Measurements from ENCODE around the gene ATIC.

Gene ATIC

DNA sequence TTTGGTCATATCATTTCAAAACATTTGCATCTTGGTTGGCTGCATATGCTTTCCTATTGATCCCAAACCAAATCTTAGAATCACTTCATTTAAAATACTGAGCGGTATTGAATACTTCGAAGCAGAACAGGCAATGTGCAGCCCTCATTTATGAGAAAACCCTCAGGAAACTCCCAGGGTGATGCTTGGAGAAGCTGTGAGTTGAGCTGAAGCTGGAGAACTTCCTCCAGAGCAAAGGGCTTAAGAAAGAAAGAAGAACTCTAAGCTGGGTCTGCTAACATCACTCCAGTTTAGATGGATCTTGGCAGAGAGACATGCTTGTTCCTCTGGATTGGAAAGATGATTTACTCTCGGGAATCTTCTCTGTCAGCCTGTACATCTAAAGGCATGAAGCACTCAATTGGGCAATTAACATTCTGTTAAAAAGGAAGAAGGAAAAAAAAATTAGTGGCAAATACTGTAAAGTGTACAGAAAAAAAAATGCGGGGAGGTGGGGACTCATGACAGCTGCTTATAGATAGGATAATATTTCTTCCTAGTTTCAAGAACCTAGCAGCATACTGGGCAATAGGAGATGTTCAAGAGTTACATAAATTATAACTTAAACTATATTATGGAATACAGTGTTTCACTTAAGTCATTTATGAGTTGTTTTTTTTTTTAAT, 49.5 kb downstream of the ATIC start:
- no peak for DNase-seq (ENCODE audit: low read depth)

- DNase-seq (ENCODE audit: low read depth) = no peak
Measured at GRCh38 chr2:215361876-215362561, 50.2 kb downstream of the ATIC start.

GRCh38 chr2:215362562-215362904, 50.7 kb downstream of the ATIC start:
- DNase-seq (ENCODE audit: low read depth) = no peak

DNA sequence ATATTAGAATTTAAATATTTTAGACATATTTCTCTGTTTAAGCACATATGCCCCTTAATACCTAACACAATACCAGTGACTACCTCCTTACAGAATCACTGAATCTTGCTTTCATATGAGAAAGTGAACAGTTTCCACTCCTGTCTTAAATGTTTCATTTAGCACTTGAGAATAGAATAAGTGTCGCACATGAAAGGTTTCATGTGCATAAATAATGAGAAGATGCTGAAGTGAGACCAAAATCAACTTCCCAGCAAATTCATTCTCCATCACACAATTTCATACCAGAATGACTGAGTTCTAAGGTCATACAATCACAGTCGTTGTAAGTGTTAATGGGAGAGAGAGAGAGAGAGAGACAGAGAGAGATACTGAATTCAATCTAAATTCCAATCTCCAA, 51.2 kb downstream of the ATIC start:
- no peak for DNase-seq (ENCODE audit: low read depth)

GRCh38 chr2:215363461-215364156, 51.8 kb downstream of the ATIC start:
- no peak for DNase-seq (ENCODE audit: low read depth)

DNA sequence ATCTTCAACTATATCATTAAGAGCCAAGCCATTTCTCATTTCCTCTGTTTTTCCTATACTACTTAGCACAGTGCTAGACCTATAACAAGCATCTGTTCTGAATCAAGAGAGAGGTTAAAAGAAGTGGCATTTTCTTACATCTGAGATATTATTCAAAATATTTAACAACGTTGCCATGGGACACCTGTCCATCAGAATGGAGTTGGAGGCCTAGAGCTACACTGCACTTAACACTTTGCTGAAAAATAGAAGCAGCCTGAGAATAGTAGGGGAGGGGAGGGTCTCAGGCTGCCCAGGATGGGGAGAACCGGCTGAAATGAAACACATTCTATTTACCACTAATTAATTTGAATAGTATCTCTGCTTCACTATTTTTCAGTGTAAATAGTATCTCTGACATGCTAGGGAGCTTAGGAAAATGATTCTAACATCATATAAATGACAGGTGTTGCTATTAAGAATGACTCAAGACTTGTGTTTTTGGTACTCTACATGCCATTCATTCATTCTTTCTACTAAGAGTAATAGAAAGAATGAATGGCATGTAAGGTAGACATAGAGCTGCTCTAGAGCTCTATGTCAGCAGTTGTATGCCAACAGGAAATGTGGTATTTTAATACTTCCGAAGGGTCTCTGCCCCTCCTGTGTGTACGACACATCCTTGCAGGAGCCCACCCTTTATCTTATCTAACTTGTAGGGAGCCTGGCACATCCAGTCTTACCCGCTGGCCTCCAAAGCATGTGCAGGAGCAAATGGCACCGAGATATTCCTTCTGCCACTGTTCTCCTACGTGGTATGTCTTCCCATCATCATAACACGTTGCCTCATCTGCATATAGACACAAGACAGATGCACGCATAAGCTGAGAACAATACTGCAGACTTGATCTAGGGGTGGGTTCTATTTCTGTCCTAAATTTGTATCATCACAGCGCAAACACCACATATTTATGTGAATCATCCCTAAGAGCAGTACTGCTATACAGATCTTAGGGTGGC, 52.6 kb downstream of the ATIC start:
- no peak for DNase-seq (ENCODE audit: low read depth)

GRCh38 chr2:215365184-215365658, 53.4 kb downstream of the ATIC start:
- no peak for DNase-seq (ENCODE audit: low read depth)

DNA sequence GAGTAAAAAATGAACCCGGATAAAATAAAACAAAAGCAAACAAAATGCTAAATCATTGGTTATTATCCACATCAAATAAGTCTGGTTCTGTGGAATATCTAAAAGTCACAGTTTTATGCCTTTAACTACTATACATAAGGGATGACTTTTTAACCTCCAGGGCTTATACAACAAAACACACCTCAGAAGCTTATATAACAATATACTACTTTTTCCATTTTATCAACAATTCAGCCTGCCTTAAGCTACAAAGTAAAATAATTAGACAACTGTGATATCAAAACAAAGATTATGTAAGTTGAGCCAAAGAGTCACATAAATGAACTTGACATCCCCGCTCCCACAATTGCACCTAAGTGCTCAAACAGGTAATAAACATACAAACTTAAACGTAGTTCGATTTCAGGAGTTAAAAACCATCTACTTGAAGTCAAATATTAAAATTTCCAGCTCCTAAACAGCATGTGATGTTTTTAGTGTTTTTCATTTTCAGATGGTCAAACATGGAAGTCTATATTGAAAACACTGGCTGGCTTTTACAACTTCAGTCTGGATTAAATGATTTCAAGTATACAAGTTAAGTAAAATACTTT, 54.7 kb downstream of the ATIC start:
- DNase-seq (ENCODE audit: low read depth) = no peak

DNA sequence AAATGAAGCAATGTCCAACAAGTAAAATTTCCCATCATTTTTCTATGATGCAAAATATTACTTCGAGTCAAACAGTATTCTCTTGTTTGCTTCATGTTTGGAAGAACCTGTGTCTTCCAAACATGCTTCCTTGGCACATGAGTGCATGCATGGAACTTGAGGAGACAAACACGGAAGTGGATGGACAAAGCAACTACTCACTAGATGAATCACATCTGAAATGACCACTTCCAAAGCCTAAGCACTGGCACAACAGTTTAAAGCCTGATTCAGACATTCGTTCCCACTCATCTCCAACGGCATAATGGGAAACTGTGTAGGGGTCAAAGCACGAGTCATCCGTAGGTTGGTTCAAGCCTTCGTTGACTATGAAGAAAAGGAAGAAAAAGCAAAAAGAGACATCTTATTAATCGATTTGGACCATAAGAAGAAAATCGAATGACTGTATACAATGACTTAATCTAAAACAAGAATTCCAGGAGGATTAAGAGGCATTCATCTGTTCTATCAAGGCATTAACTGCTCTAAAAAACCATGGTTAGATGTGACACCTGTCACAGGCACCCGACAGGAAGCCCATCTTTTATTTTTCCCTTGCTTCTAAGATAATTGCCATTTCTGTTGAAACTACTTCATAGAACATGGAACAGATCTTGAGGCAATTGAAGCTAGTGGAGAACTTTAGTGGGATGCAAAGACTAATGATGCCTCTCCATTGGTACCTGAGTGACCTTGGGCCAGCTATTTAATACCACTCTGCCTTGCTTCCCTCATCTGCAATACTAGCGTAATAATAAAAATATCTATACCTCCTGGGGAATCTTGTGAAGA, 56.0 kb downstream of the ATIC start:
- no peak for DNase-seq (ENCODE audit: low read depth)

GRCh38 chr2:215368493-215368809, 56.6 kb downstream of the ATIC start:
- no peak for DNase-seq (ENCODE audit: low read depth)

GRCh38 chr2:215369181-215369760, 57.4 kb downstream of the ATIC start:
- DNase-seq (ENCODE audit: low read depth) = no peak

DNA sequence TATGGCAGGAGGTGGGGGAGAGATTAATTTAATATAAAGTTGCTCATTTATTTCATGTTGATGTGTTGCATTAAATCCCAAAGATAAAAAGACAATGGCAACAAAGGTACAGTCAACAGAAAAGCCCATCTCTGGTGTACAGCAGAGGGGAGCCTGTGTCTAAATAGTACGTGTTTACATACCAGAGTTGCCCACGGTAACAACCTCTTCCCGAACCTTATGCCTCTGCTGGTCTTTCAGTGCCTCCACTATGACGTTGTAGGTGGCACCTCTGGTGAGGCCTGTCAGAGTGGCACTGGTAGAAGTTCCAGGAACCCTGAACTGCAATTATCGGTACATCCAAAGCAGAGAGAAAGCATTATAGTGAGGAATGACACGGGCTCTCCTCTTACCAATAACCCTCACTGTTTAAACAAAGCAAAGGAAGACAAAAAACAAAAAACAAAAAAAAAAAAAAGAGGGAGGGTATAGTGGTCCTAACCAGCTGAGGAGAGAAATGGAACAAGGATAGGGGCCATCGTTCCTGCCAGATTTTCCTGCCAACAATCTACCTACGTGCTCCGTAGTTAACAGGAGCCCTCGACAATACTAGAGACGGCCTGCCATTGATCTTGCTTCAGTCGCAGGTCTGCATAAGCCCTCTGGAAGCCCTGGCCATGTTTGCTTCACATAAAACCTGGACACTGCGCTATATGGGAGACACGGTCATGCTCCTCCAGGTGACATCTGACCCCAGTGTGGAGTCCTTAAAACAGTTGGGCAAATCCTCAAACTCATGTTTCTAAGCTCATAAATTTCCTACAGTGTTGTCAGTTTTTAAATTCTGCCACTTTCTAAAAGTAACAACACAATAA, 58.5 kb downstream of the ATIC start:
- DNase-seq (ENCODE audit: low read depth) = no peak

DNA sequence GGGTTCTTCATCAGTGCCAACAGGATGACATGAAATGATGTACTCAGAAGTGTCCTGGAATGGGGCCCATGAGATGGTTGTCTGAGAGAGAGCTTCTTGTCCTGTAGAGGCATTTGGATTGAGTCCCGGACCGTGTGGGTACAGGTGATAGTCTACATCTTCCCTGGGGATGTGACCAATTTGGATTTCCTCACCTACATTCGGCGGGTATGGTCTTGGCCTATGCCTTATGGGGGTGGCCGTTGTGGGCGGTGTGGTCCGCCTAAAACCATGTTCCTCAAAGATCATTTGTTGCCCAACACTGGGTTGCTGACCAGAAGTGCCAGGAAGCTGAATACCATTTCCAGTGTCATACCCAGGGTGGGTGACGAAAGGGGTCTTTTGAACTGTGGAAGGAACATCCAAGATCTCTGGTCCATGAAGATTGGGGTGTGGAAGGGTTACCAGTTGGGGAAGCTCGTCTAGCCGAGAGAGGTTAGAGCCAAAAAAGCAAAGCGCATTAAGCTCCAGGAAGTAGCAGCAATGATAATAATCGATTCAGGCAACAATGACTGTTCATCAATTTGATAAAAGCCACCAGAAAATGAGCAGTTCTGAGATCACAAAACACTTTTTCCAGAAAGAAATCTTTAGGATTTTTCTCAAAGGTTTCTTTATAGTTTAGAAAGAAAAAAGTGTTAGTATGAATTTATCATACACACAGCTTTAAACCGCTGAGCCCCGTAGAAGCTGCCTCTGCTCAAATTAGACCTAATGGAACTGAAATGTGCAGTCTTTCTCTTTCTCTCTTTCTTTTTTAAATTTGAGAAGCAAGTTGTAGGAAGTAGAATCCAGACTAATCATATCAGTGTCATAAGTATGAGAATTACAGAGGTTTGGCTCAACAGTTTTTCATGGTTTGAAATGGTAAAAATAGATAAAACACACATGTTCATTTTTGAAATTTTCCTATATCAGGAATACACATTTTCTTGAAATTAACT, 60.3 kb downstream of the ATIC start:
- no peak for DNase-seq (ENCODE audit: low read depth)

GRCh38 chr2:215372968-215373649, 61.2 kb downstream of the ATIC start:
- no peak for DNase-seq (ENCODE audit: low read depth)

GRCh38 chr2:215374002-215374401, 62.1 kb downstream of the ATIC start:
- DNase-seq (ENCODE audit: low read depth) = no peak

- DNase-seq (ENCODE audit: low read depth) = no peak
Measured at GRCh38 chr2:215374642-215375466, 63.0 kb downstream of the ATIC start.

DNA sequence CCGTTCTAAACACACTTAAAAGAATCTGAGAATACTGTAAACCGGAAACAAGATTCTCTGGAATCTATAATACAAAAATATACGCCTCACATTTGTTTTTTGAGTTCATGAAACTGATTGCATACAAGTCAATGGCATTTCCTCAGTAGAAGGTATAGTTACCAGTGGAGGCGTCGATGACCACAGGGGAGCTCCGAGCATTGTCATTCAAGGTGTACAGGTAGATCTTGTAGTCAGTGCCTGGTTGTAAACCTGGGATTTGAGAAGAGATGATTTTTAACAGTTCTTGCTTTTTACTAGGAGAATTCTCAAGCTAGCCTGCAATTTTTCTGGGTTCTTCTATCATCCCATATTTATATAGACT, 63.6 kb downstream of the ATIC start:
- no peak for DNase-seq (ENCODE audit: low read depth)

All from stimulated activated CD8-positive, alpha-beta memory T cell treated with anti-CD3 and anti-CD28 coated beads, Interleukin-15, amount 100 ng/mL, for 1 hour (primary cell).